Nephron progenitor cell (in vitro differentiated cells): ENCODE results near the gene WSCD2.

Experiments
- DNase-seq: peaks from one replicate; pipeline ENCODE4 v3.0.0; 2021
- H3K27ac Mint-ChIP-seq: 2 replicates; pipeline ENCODE4 v1.8.0; 2021; ENCODE audit warnings: mild to moderate bottlenecking, moderate library complexity, mixed read lengths
- H3K27me3 Mint-ChIP-seq: 2 replicates; pipeline ENCODE4 v1.8.0; 2021; ENCODE audit warnings: mild to moderate bottlenecking, low read depth, mixed read lengths; ENCODE audit not compliant: poor library complexity
- H3K36me3 Mint-ChIP-seq: 2 replicates; pipeline ENCODE4 v1.8.0; 2021; ENCODE audit warnings: low read depth, mixed read lengths
- H3K4me1 Mint-ChIP-seq: 2 replicates; pipeline ENCODE4 v1.8.0; 2021; ENCODE audit warnings: mixed read lengths
- H3K4me3 Mint-ChIP-seq: 2 replicates; pipeline ENCODE4 v1.8.0; 2021; ENCODE audit warnings: mild to moderate bottlenecking, moderate library complexity, mixed read lengths
- H3K9me3 Mint-ChIP-seq: 2 replicates; pipeline ENCODE4 v1.8.0; 2021; ENCODE audit warnings: mild to moderate bottlenecking, moderate library complexity, mixed read lengths
- TF ChIP-seq, protein P1 (sequence below): fragments of 200-600 bp; sonication (generic); IDR thresholded peaks from 2 replicates; pipeline ENCODE4 v1.5.0; 2021; ENCODE audit warnings: antibody characterized with exemption

Gene WSCD2

DNA sequence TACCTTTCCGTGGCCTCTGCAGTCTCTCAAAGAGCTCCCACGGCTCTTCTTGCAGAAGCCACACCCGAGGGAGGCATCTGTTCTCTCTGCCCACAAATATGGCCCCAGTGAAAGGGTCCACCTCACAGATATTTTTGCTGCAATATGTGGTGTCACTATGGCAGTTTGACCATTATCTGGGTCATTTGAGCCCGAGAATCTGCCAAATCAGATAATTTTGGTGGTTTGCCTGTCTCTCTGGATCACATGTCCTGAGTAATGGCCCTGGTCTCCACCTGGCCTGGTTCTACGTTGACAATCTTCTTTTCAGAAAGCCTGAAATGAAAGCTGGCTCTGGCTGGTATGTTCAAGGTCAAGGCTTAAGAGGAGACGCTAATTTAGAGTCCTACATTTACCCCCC lies 5.7 kb upstream of the WSCD2 start:
- no peak for DNase-seq
- Mint-ChIP-seq H3K36me3 (no peaks in the 10 kb centered on the region), H3K4me3 (no peak overlapping the region), H3K27me3 (peaks cover 26% of the 10 kb centered on the region), H3K4me1 (peaks cover 11% of the 10 kb centered on the region), H3K27ac (no peak overlapping the region), H3K9me3 (peaks cover 7% of the 10 kb centered on the region)
- TF ChIP-seq, protein P1, sequence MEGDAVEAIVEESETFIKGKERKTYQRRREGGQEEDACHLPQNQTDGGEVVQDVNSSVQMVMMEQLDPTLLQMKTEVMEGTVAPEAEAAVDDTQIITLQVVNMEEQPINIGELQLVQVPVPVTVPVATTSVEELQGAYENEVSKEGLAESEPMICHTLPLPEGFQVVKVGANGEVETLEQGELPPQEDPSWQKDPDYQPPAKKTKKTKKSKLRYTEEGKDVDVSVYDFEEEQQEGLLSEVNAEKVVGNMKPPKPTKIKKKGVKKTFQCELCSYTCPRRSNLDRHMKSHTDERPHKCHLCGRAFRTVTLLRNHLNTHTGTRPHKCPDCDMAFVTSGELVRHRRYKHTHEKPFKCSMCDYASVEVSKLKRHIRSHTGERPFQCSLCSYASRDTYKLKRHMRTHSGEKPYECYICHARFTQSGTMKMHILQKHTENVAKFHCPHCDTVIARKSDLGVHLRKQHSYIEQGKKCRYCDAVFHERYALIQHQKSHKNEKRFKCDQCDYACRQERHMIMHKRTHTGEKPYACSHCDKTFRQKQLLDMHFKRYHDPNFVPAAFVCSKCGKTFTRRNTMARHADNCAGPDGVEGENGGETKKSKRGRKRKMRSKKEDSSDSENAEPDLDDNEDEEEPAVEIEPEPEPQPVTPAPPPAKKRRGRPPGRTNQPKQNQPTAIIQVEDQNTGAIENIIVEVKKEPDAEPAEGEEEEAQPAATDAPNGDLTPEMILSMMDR = no peak

DNA sequence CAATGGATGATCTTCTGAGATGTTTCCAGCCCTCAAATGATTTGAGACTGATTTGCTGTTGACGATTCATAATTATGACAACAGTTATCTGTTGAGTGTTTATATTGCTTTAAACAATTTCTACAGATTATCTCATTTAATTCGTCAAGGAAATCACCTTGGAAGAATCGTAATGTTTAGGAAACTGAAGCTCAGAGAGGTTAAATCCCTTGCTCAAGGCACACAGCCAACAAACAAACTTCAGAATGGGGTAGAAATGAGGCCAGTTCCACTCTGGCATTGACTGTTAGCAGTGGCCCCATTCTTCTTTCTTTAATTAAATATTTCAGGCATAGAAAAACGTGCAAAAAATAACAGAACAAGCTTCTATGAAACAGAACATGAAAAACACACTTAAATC lies 4.0 kb upstream of the WSCD2 start:
- TF ChIP-seq, protein P1 = no peak
- Mint-ChIP-seq H3K27me3 (peaks cover 31% of the 10 kb centered on the region), H3K4me1 (peaks cover 13% of the 10 kb centered on the region), H3K9me3 (peaks cover 3% of the 10 kb centered on the region), H3K4me3 (no peak overlapping the region), H3K27ac (no peak overlapping the region), H3K36me3 (no peaks in the 10 kb centered on the region)
- DNase-seq = no peak

GRCh38 chr12:108126212-108126611 lies 2.9 kb upstream of the WSCD2 start:
- peaks cover 3% of the 10 kb centered on the region for H3K9me3 Mint-ChIP-seq
- H3K4me3 Mint-ChIP-seq = no peak overlapping the region
- H3K27me3 Mint-ChIP-seq = peaks cover 42% of the 10 kb centered on the region
- H3K36me3 Mint-ChIP-seq = no peaks in the 10 kb centered on the region
- TF ChIP-seq, protein P1 = no peak
- H3K4me1 Mint-ChIP-seq = peaks cover 10% of the 10 kb centered on the region
- no peak overlapping the region for H3K27ac Mint-ChIP-seq
- DNase-seq = no peak

- Mint-ChIP-seq H3K27me3 (peaks cover 49% of the 10 kb centered on the region), H3K9me3 (peaks cover 3% of the 10 kb centered on the region), H3K4me1 (peaks cover 14% of the 10 kb centered on the region), H3K27ac (no peak overlapping the region), H3K4me3 (no peak overlapping the region), H3K36me3 (no peaks in the 10 kb centered on the region)
- no peak for DNase-seq
- TF ChIP-seq, protein P1 = no peak
Observed at GRCh38 chr12:108126990-108127501, 2.0 kb upstream of the WSCD2 start.

- H3K4me1 Mint-ChIP-seq = peaks cover 17% of the 10 kb centered on the region
- H3K9me3 Mint-ChIP-seq = peaks cover 2% of the 10 kb centered on the region
- H3K36me3 Mint-ChIP-seq = no peaks in the 10 kb centered on the region
- H3K27ac Mint-ChIP-seq = no peak overlapping the region
- peaks cover 51% of the 10 kb centered on the region for H3K27me3 Mint-ChIP-seq
- peak overlapping the region; percentile 82 for H3K4me3 Mint-ChIP-seq
- no peak for DNase-seq
- TF ChIP-seq, protein P1 = no peak
Observed at GRCh38 chr12:108127654-108128053, 1.4 kb upstream of the WSCD2 start.

- no peaks in the 10 kb centered on the region for H3K36me3 Mint-ChIP-seq
- peaks cover 23% of the 10 kb centered on the region for H3K4me1 Mint-ChIP-seq
- H3K27ac Mint-ChIP-seq = no peak overlapping the region
Observed at GRCh38 chr12:108128221-108129016, 669 bp upstream of the WSCD2 start.

More at GRCh38 chr12:108128221-108129016, 669 bp upstream of the WSCD2 start:
- Mint-ChIP-seq H3K27me3 (peaks cover 58% of the 10 kb centered on the region), H3K4me3 (peak overlapping the region; percentile 82), H3K9me3 (no peaks in the 10 kb centered on the region)
- DNase-seq = no peak
- TF ChIP-seq, protein P1 = no peak
